Right renal cortex interstitium (tissue), 3 donors: ENCODE measurements around the gene CUL5. TPM values are rescaled to one million over a fixed set of nuclear protein-coding genes. Genes with fewer than 3 reads are reported as not detected.
A peak's percentile ranks its signal among the peaks of the same experiment; 100 is the strongest.
"Not testable (repeated sequence)": the region's sequence is repeated elsewhere in the genome, so short reads cannot be mapped to it uniquely, and the experiment has no call there.

Source experiments
- DNase-seq, 3 donors: peaks; one replicate each; pipeline ENCODE4 v3.0.0-alpha.2; 2013; ENCODE audit warnings: low read depth in 3 of 3, low spot score in 2 of 3
- polyA plus RNA-seq, 3 donors: library from polyadenylated mRNA; unstranded; fragments of 120-200 nt; gene quantifications; one replicate each; pipeline ENCODE4 v1.2.1, GENCODE V29; 2013; ENCODE audit not compliant: insufficient read length in 3 of 3

Gene CUL5
- polyA plus RNA-seq, 3 donors, result 38.4 to 53.0 (median 43.9) TPM

DNA sequence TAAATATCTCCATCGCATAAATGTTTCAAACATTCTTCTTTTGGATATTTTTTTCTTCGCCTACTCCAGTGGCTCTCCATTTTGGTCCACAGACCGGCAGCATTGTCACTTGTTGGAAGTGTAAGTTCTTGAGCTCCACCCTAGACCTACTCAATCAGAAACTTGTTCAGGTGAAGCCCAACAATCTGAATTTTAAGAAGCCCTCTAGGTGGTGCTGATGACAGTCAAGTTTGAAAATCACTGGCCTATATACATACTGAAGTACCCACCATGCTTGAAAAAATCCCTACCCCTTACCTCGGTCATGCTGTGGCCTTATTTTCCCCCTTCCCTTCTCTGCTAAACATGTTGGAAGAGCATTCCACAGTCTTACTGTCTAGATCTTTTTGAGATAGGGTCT is 102.4 kb downstream of the CUL5 start:
- DNase-seq, result no peak

DNA sequence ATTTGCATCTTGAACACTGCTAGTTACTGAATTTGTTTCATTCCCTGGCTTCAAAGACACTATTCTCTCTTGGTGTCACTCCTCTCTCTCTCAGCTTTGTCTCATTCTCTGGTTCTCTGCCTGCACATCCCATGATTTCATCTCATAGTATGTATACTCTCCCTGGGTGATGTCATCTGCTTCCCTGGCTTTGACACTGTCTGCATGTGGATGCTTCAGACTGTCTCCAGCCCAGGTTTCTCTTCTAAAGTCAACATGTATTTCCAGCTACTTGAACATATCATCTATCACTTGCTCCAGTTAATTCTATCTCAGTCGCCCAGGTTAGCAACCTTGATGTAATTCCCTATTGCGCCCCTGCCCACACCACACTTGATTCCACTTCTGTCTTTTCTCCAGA is 103.4 kb downstream of the CUL5 start:
- DNase-seq, result peak in 1 of 3 donors; percentile 15

DNA sequence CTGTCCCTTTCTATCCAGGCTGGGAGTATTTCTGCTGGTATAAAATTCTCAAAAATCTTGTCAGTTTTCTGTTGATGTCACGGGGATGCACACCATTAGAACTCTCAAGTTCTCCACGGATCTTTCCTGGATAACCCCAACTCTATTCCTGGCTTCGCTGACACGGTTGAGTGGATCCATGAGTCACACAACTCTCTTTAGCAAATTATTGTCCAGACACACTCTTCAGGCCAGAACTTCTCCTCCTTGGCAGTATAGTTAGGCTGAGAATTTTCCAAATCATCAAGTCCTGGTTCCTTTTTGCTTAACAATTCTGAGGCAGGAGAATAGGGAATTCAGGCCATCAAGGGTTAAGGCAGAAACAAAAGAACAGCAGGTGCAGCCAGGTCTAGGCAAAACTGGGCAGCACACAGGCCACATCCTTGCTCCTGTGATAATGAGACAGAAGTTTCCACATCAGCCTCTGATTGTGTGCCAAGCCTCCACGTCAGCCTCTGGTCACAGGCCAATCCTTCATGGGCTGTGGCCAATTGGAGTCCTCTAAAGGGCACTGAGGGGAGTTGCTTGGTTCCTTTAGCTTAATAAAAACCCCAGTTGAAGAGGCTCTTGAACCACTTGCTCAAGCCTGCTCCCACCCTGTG is 106.9 kb downstream of the CUL5 start:
- DNase-seq, result peak in 2 of 3 donors; percentile 13 to 39

- DNase-seq, result peak in 1 of 3 donors; percentile 18
Observed at GRCh38 chr11:108117746-108118371, 109.2 kb downstream of the CUL5 start.

DNA sequence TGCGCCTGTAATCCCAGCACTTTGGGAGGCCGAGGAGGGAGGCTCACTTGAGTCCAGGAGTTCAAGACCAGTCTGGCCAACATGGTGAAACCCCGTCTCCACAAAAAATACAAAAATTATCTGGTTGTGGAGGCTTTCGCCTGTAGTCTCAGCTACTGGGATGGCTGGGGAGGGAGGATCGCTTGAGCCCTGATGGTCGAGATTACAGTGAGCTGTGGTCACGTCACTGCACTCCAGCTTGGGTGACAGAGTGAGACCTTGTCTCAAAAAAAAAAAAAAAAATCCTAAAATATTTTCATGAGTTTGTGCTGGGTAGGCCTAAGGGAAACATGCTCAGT is 112.2 kb downstream of the CUL5 start:
- not testable (repeated sequence) for DNase-seq

DNA sequence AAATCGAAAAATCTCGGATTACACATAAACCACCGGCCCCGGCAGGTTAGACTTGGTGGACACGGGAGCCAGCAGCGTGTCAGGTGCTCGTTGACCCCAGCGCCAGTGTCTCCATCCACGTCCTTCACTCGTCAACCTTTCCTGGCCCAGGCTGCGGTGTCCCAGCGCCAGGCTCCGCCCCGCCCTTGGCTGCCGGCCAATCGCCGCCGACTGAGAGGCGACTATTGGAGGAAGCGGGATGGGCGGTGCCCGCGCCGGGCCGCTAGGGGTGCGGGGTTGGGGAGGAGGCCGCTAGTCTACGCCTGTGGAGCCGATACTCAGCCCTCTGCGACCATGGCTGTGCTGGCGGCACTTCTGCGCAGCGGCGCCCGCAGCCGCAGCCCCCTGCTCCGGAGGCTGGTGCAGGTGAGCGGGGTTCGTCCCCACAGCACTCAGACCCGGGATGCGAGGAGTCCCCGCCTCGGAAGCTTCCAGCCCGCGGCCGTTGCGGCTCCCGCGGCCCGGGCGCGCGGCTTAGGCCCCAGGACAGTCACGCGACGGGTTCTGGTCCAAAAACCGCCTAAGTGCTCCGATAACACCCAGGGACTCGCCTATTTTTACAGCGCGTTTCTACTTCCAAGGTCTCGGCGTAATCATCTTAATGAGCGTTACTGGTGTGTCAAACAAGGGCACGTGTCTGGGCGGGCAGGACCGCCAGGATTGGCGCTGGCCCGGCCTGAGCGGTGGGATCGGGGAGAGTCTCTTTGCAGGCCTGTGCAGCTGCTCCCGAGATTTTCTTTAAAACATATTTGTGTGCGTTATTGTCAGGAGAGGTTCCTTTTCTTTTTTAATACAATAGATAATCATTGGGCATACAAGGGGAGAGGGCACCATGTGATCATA is 112.8 kb downstream of the CUL5 start, which contains the start of gene ACAT1:
ACAT1 (plus strand) TSS at position 294 of the 882 bp plus-strand sequence; CDS start at position 334, 40 bp downstream.
- DNase-seq, result peak; percentile 54 to 87 (median 75)

DNA sequence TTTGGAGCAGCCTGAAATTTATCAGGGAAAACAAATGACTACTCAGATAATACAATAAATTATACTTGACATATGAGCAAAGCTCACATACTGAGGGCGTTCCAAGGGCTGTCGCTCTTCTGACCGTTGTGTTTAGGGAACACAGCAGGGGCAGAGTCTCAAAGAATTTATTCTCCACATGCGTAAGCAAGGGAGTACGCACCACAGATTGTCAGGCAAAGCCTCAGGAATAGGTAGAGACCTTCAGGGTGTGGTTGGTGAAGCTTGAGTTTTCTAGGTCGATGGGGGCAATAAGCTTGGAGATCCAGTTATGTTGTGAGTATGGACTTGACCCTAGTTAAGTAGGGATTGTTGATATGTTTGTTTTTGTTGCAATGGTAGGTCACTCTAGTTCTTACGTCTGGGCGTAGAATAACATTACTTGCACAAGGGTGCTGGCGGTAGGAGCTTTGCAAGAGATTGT is 113.5 kb downstream of the CUL5 start:
- DNase-seq, result peak in 2 of 3 donors; percentile 12 to 25

DNA sequence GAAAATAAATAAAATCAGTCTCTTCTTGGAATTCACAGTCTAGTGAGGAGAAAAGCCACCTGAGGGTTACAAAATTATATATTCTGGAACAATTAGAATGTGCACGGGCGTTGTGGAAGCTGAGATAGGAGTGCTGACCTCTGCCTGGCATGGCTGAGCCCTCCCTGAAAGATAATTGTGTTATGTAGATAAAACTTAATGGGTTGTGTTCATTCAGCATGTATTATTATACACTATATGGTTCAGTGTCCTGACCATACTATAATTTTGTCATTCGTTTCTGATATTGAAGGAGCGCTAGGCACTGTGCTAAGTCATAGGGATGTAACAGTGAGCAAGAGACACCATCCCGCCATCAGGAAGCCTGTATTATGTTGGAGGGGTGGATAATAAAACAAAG is 116.4 kb downstream of the CUL5 start:
- no peak for DNase-seq

- DNase-seq, result no peak
Observed at GRCh38 chr11:108128772-108129171, 120.1 kb downstream of the CUL5 start.

GRCh38 chr11:108131993-108132392 is 123.3 kb downstream of the CUL5 start:
- DNase-seq, result no peak

- DNase-seq, result not testable (repeated sequence)
Observed at GRCh38 chr11:108132993-108133538, 124.4 kb downstream of the CUL5 start.

DNA sequence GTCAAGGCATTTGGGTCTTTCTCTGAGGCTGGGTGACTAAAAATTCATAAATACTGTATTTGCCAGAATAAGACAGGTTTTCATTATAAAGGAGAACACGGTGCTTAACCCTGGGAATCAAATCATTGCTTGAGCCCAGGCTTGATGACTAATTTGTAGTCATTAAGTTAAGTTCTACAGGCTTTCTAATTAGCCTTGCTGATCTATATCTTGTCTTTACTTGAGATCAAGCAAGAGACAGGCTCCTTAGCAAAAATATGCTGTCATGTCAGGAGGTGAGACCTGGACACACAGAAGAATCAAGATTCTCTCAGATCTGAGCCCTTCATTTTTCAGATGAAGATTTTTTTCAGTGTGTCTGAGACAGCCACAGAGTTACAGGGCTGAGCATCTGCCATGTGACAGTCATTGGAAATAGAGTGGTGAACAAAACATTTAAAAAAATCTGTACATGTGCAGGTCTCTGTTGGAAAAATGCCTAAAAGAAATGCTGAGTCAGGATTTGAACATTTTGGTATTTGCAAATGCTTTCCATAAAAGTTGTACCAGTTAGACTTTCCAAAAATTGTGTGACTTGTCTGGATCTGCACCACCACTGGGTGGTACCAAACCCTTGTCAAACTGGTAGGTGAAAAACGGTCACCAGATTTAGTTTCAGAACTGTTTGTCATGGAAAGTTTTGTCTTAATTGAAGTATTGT is 127.3 kb downstream of the CUL5 start:
- no peak for DNase-seq

- DNase-seq, result no peak
Observed at GRCh38 chr11:108137212-108137611, 128.5 kb downstream of the CUL5 start.

GRCh38 chr11:108142304-108142703 is 133.6 kb downstream of the CUL5 start:
- DNase-seq, result no peak

GRCh38 chr11:108144615-108145014 is 135.9 kb downstream of the CUL5 start:
- DNase-seq, result no peak

- no peak for DNase-seq
Observed at GRCh38 chr11:108147150-108147549, 138.5 kb downstream of the CUL5 start.

- no peak for DNase-seq
Observed at GRCh38 chr11:108148556-108148955, 139.9 kb downstream of the CUL5 start.

DNA sequence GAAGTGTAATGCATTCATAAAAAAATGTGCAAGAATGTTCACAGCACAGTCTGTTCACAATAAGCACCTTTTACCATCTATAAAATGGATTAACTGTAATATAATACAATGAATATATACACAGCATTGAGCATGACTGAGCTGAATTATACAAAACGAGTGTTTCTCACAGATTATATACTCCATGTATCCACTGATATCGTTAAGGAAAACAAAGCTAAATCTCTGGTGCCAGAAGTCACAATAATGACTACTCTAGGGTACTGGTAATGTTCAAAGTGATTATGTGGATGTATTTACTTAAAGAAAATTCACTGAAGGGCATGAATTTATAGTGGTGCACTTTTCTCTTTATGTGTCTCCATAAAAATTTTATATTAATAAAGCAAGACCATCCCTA is 145.9 kb downstream of the CUL5 start:
- DNase-seq, result no peak
